NOMO-1 (cell line): ENCODE results near the gene SHMT1.
A peak's percentile ranks its signal among the peaks of the same experiment; 100 is the strongest.
"Not testable (repeated sequence)": the region's sequence is repeated elsewhere in the genome, so short reads cannot be mapped to it uniquely, and the experiment has no call there.

ENCODE experiments used
- DNase-seq, 2 experiments: peaks; one replicate each; lab custom pipeline; 2025; ENCODE audit not compliant: unreplicated experiment in 2 of 2; lab: John Stamatoyannopoulos, UW

SHMT1 gene

GRCh38 chr17:18379246-18380146 lies 16.1 kb upstream of the SHMT1 start:
- DNase-seq: no peak

- not testable (repeated sequence) for DNase-seq
Measured at GRCh38 chr17:18378614-18379013, 15.3 kb upstream of the SHMT1 start.

GRCh38 chr17:18378205-18378505 lies 14.8 kb upstream of the SHMT1 start:
- no peak for DNase-seq

GRCh38 chr17:18377437-18378204 lies 14.3 kb upstream of the SHMT1 start, which contains the start of gene EVPLL:
EVPLL (plus strand) TSS chr17:18377778; CDS start chr17:18380938, 3,160 bp downstream.
- DNase-seq: peak; percentile 63 to 79

GRCh38 chr17:18374216-18374615 lies 10.9 kb upstream of the SHMT1 start:
- DNase-seq: no peak

GRCh38 chr17:18373181-18373580 lies 9.8 kb upstream of the SHMT1 start:
- DNase-seq: not testable (repeated sequence)

GRCh38 chr17:18371455-18371854 lies 8.1 kb upstream of the SHMT1 start:
- DNase-seq: no peak

- no peak for DNase-seq
Measured at GRCh38 chr17:18370761-18371160, 7.4 kb upstream of the SHMT1 start.

GRCh38 chr17:18368946-18369345 lies 5.6 kb upstream of the SHMT1 start:
- no peak for DNase-seq

GRCh38 chr17:18364166-18364565 lies 816 bp upstream of the SHMT1 start:
- DNase-seq: no peak

- DNase-seq: no peak
Measured at GRCh38 chr17:18362698-18363100, 651 bp downstream of the SHMT1 start.

- DNase-seq: no peak
Measured at GRCh38 chr17:18361837-18362697, 1.3 kb downstream of the SHMT1 start.

GRCh38 chr17:18360518-18360917 lies 2.8 kb downstream of the SHMT1 start:
- DNase-seq: no peak

GRCh38 chr17:18356624-18357023 lies 6.7 kb downstream of the SHMT1 start:
- peak; percentile 8 to 53 for DNase-seq

GRCh38 chr17:18353541-18353940 lies 9.8 kb downstream of the SHMT1 start:
- DNase-seq: no peak

GRCh38 chr17:18344021-18344420 lies 19.3 kb downstream of the SHMT1 start:
- DNase-seq: no peak

GRCh38 chr17:18339933-18340332 lies 23.4 kb downstream of the SHMT1 start:
- DNase-seq: no peak

GRCh38 chr17:18338158-18338557 lies 25.2 kb downstream of the SHMT1 start:
- DNase-seq: not testable (repeated sequence)

- DNase-seq: no peak
Measured at GRCh38 chr17:18332909-18333489, 30.4 kb downstream of the SHMT1 start.

- no peak for DNase-seq
Measured at GRCh38 chr17:18331879-18332278, 31.5 kb downstream of the SHMT1 start.
